Measurements from ENCODE around the gene ZNF76.

- TF ChIP-seq EZH2 (IDR thresholded peaks at IDR 0.05) (no peak), POLR2AphosphoS5 (IDR thresholded peaks at IDR 0.05; ENCODE audit: borderline replicate concordance, low read depth, low read length) (no peak)
These were observed 8.4 kb downstream of the ZNF76 start for GRCh38 chr6:35267897-35268296.
